Skeletal muscle tissue (tissue), 4 donors: Measurements from ENCODE around the gene MOV10L1. TPM values are rescaled to one million over a fixed set of nuclear protein-coding genes. Genes with fewer than 3 reads are reported as not detected.

Source experiments
- H3K27ac ChIP-seq: one replicate; pipeline ENCODE4 v1.7.0; 2013; ENCODE audit warnings: mild to moderate bottlenecking, low read depth, low read length, inconsistent platforms
- H3K27me3 ChIP-seq, 3 donors: one replicate each; pipeline ENCODE4 v1.7.0; 2013; ENCODE audit warnings: low read length in 3 of 3; ENCODE audit not compliant: control insufficient read depth in 3 of 3, insufficient read depth in 3 of 3
- H3K36me3 ChIP-seq, 3 donors: one replicate each; pipeline ENCODE4 v1.7.0; 2013; ENCODE audit warnings: low read length in 3 of 3; ENCODE audit not compliant: control insufficient read depth in 3 of 3, insufficient read depth in 3 of 3
- H3K4me1 ChIP-seq, 3 donors: one replicate each; pipeline ENCODE4 v1.7.0; 2013; ENCODE audit warnings: low read length in 3 of 3, mild to moderate bottlenecking in 3 of 3; ENCODE audit not compliant: control insufficient read depth in 3 of 3, insufficient read depth in 3 of 3
- H3K4me3 ChIP-seq, 3 donors: one replicate each; pipeline ENCODE4 v1.7.0; 2013; ENCODE audit warnings: low read length in 3 of 3
- H3K9ac ChIP-seq, 3 donors: one replicate each; pipeline ENCODE4 v1.7.0; 2013; ENCODE audit warnings: low read length in 3 of 3, mild to moderate bottlenecking in 3 of 3, moderate library complexity in 2 of 3, low read depth in 1 of 3
- H3K9me3 ChIP-seq, 3 donors: one replicate each; pipeline ENCODE4 v1.7.0; 2013; ENCODE audit warnings: low read length in 3 of 3; ENCODE audit not compliant: control insufficient read depth in 3 of 3
- total RNA-seq: library from RNA; depleted of rRNA; stranded (reverse); fragments of >200 nt; gene quantifications from one replicate; pipeline ENCODE4 v1.2.3, GENCODE V29; 2014
- donor health status: Osteomylitis.

The MOV10L1 gene
- total RNA-seq, 1 donor from 2014 or later, result 2.1 TPM

GRCh38 chr22:50067244-50067643, 22.6 kb upstream of the MOV10L1 start:
- Histone ChIP-seq H3K9ac (no peak overlapping the region), H3K4me3 (no peak overlapping the region), H3K4me1 (no peaks in the 10 kb centered on the region), H3K9me3 (no peaks in the 10 kb centered on the region), H3K27me3 (peaks cover 16 to 18% (median 17%) of the 10 kb centered on the region in 3 donors), H3K27ac (no peak overlapping the region), H3K36me3 (no peaks in the 10 kb centered on the region)

- Histone ChIP-seq H3K4me3 (no peak overlapping the region), H3K27me3 (peaks cover 16 to 23% (median 18%) of the 10 kb centered on the region in 3 donors), H3K9ac (no peak overlapping the region), H3K36me3 (no peaks in the 10 kb centered on the region), H3K9me3 (no peaks in the 10 kb centered on the region), H3K4me1 (no peaks in the 10 kb centered on the region), H3K27ac (no peak overlapping the region)
These were observed 21.7 kb upstream of the MOV10L1 start for GRCh38 chr22:50068096-50068495.

- no peak overlapping the region for H3K9ac ChIP-seq
- no peaks in the 10 kb centered on the region for H3K9me3 ChIP-seq
- peaks cover 17 to 24% (median 22%) of the 10 kb centered on the region in 3 donors for H3K27me3 ChIP-seq
- H3K27ac ChIP-seq, result no peak overlapping the region
- no peaks in the 10 kb centered on the region for H3K36me3 ChIP-seq
- no peaks in the 10 kb centered on the region for H3K4me1 ChIP-seq
- no peak overlapping the region for H3K4me3 ChIP-seq
These were observed 19.4 kb upstream of the MOV10L1 start for GRCh38 chr22:50070366-50070765.

- Histone ChIP-seq H3K9me3 (no peaks in the 10 kb centered on the region), H3K27ac (no peak overlapping the region), H3K4me1 (no peaks in the 10 kb centered on the region), H3K36me3 (no peaks in the 10 kb centered on the region), H3K27me3 (peaks cover 15 to 24% (median 22%) of the 10 kb centered on the region in 3 donors), H3K9ac (no peak overlapping the region), H3K4me3 (no peak overlapping the region)
These were observed 18.2 kb upstream of the MOV10L1 start for GRCh38 chr22:50071432-50072166.

- peaks cover 16 to 29% (median 22%) of the 10 kb centered on the region in 3 donors for H3K27me3 ChIP-seq
- no peaks in the 10 kb centered on the region for H3K4me1 ChIP-seq
- no peak overlapping the region for H3K4me3 ChIP-seq
- no peaks in the 10 kb centered on the region for H3K36me3 ChIP-seq
- no peaks in the 10 kb centered on the region for H3K9me3 ChIP-seq
- H3K27ac ChIP-seq, result no peak overlapping the region
- no peak overlapping the region for H3K9ac ChIP-seq
These were observed 17.6 kb upstream of the MOV10L1 start for GRCh38 chr22:50072167-50072555.

GRCh38 chr22:50072714-50073538, 16.9 kb upstream of the MOV10L1 start:
- Histone ChIP-seq H3K27ac (no peak overlapping the region), H3K9me3 (no peaks in the 10 kb centered on the region), H3K9ac (no peak overlapping the region), H3K4me3 (no peak overlapping the region), H3K27me3 (peaks cover 18 to 33% (median 21%) of the 10 kb centered on the region in 3 donors), H3K4me1 (no peaks in the 10 kb centered on the region), H3K36me3 (no peaks in the 10 kb centered on the region)

GRCh38 chr22:50074056-50074455, 15.8 kb upstream of the MOV10L1 start:
- Histone ChIP-seq H3K27ac (no peak overlapping the region), H3K4me1 (no peaks in the 10 kb centered on the region), H3K9ac (no peak overlapping the region), H3K36me3 (no peaks in the 10 kb centered on the region), H3K9me3 (no peaks in the 10 kb centered on the region), H3K27me3 (peaks cover 15 to 33% (median 16%) of the 10 kb centered on the region in 3 donors), H3K4me3 (no peak overlapping the region)

- Histone ChIP-seq H3K27ac (no peak overlapping the region), H3K9ac (no peak overlapping the region), H3K27me3 (peaks cover 16 to 37% (median 18%) of the 10 kb centered on the region in 3 donors), H3K36me3 (no peaks in the 10 kb centered on the region), H3K9me3 (no peaks in the 10 kb centered on the region), H3K4me3 (no peak overlapping the region), H3K4me1 (no peaks in the 10 kb centered on the region)
These were observed 15.0 kb upstream of the MOV10L1 start for GRCh38 chr22:50074551-50075530.

- Histone ChIP-seq H3K9me3 (no peaks in the 10 kb centered on the region), H3K27ac (no peak overlapping the region), H3K9ac (no peak overlapping the region), H3K4me1 (no peaks in the 10 kb centered on the region), H3K36me3 (no peaks in the 10 kb centered on the region), H3K4me3 (no peak overlapping the region), H3K27me3 (peaks cover 21 to 40% (median 25%) of the 10 kb centered on the region in 3 donors)
These were observed 12.9 kb upstream of the MOV10L1 start for GRCh38 chr22:50076646-50077535.
